ENCODE data around the gene ATP11A. TPM values are rescaled to one million over a fixed set of nuclear protein-coding genes. Genes with fewer than 3 reads are reported as not detected.

The ATP11A gene
- total RNA-seq, 1 experiment from 2014 or later: 2.5 TPM

- no peak overlapping the region for H3K4me3 ChIP-seq
- DNase-seq: no peak
- H3K9me3 ChIP-seq: no peaks in the 10 kb centered on the region
- peaks cover 3% of the 10 kb centered on the region; the same call in 1 of the 2 replicates for H3K27me3 ChIP-seq
- H3K36me3 ChIP-seq: no peaks in the 10 kb centered on the region
Observed at GRCh38 chr13:112891477-112892401, 201.9 kb downstream of the ATP11A start.

GRCh38 chr13:112892426-112893206, 202.8 kb downstream of the ATP11A start:
- H3K27me3 ChIP-seq: peaks cover 3% of the 10 kb centered on the region; the same call in 1 of the 2 replicates

GRCh38 chr13:112893207-112893569, 203.3 kb downstream of the ATP11A start:
- DNase-seq: no peak
- Histone ChIP-seq H3K27me3 (peaks cover 3% of the 10 kb centered on the region; the same call in 1 of the 2 replicates), H3K9me3 (no peaks in the 10 kb centered on the region)

More at GRCh38 chr13:112892426-112893206, 202.8 kb downstream of the ATP11A start:
- Histone ChIP-seq H3K36me3 (no peaks in the 10 kb centered on the region), H3K9me3 (no peaks in the 10 kb centered on the region), H3K4me3 (no peak overlapping the region)
- no peak for DNase-seq

GRCh38 chr13:112893570-112894422, 204.0 kb downstream of the ATP11A start:
- no peak for DNase-seq
- no peaks in the 10 kb centered on the region for H3K9me3 ChIP-seq
- H3K36me3 ChIP-seq: no peaks in the 10 kb centered on the region
- H3K4me3 ChIP-seq: no peak overlapping the region
- peaks cover 3% of the 10 kb centered on the region; the same call in 1 of the 2 replicates for H3K27me3 ChIP-seq

More at GRCh38 chr13:112893207-112893569, 203.3 kb downstream of the ATP11A start:
- Histone ChIP-seq H3K4me3 (no peak overlapping the region), H3K36me3 (no peaks in the 10 kb centered on the region)

- Histone ChIP-seq H3K27me3 (peaks cover 3% of the 10 kb centered on the region; the same call in 1 of the 2 replicates), H3K4me3 (no peak overlapping the region)
- DNase-seq: no peak
Observed at GRCh38 chr13:112894423-112894672, 204.5 kb downstream of the ATP11A start.

GRCh38 chr13:112894673-112895481, 205.0 kb downstream of the ATP11A start:
- Histone ChIP-seq H3K9me3 (no peaks in the 10 kb centered on the region), H3K36me3 (no peaks in the 10 kb centered on the region), H3K4me3 (no peak overlapping the region), H3K27me3 (peaks cover 3% of the 10 kb centered on the region; the same call in 1 of the 2 replicates)
- DNase-seq: no peak

More at GRCh38 chr13:112894423-112894672, 204.5 kb downstream of the ATP11A start:
- no peaks in the 10 kb centered on the region for H3K36me3 ChIP-seq
- H3K9me3 ChIP-seq: no peaks in the 10 kb centered on the region

- no peak for DNase-seq
- H3K9me3 ChIP-seq: no peaks in the 10 kb centered on the region
- H3K36me3 ChIP-seq: no peaks in the 10 kb centered on the region
- H3K27me3 ChIP-seq: peaks cover 3% of the 10 kb centered on the region; the same call in 1 of the 2 replicates
- H3K4me3 ChIP-seq: no peak overlapping the region
Observed at GRCh38 chr13:112895521-112896465, 206.0 kb downstream of the ATP11A start.

- H3K9me3 ChIP-seq: no peaks in the 10 kb centered on the region
- H3K27me3 ChIP-seq: peaks cover 3% of the 10 kb centered on the region; the same call in 1 of the 2 replicates
- H3K4me3 ChIP-seq: no peak overlapping the region
- no peak for DNase-seq
- H3K36me3 ChIP-seq: no peaks in the 10 kb centered on the region
Observed at GRCh38 chr13:112896736-112897602, 207.1 kb downstream of the ATP11A start.

- Histone ChIP-seq H3K27me3 (peaks cover 3% of the 10 kb centered on the region; the same call in 1 of the 2 replicates), H3K9me3 (no peaks in the 10 kb centered on the region), H3K4me3 (no peak overlapping the region), H3K36me3 (no peaks in the 10 kb centered on the region)
- DNase-seq: no peak
Observed at GRCh38 chr13:112897603-112897955, 207.7 kb downstream of the ATP11A start.

GRCh38 chr13:112897956-112898620, 208.2 kb downstream of the ATP11A start:
- DNase-seq: no peak
- Histone ChIP-seq H3K36me3 (no peaks in the 10 kb centered on the region), H3K4me3 (no peak overlapping the region), H3K27me3 (peaks cover 3% of the 10 kb centered on the region; the same call in 1 of the 2 replicates), H3K9me3 (no peaks in the 10 kb centered on the region)

- H3K4me3 ChIP-seq: no peak overlapping the region
- H3K9me3 ChIP-seq: no peaks in the 10 kb centered on the region
- H3K36me3 ChIP-seq: no peaks in the 10 kb centered on the region
- H3K27me3 ChIP-seq: peaks cover 3% of the 10 kb centered on the region; the same call in 1 of the 2 replicates
- no peak for DNase-seq
Observed at GRCh38 chr13:112898621-112899280, 208.9 kb downstream of the ATP11A start.

- Histone ChIP-seq H3K9me3 (no peaks in the 10 kb centered on the region), H3K27me3 (peaks cover 3% of the 10 kb centered on the region; the same call in 1 of the 2 replicates), H3K36me3 (no peaks in the 10 kb centered on the region), H3K4me3 (no peak overlapping the region)
- DNase-seq: no peak
Observed at GRCh38 chr13:112899281-112900225, 209.7 kb downstream of the ATP11A start.
